Stimulated activated CD8-positive, alpha-beta memory T cell treated with anti-CD3 and anti-CD28 coated beads, Interleukin-4, amount 100 ng/mL, for 4 hours (primary cell): ENCODE measurements around the gene KIFAP3.
"Not testable (repeated sequence)": the region's sequence is repeated elsewhere in the genome, so short reads cannot be mapped to it uniquely, and the experiment has no call there.

Experiments
- DNase-seq, 2 donors: peaks; one replicate each; pipeline ENCODE4 v3.0.0-alpha.2; 2020; ENCODE audit warnings: low read depth in 2 of 2, low spot score in 1 of 2

KIFAP3 gene

DNA sequence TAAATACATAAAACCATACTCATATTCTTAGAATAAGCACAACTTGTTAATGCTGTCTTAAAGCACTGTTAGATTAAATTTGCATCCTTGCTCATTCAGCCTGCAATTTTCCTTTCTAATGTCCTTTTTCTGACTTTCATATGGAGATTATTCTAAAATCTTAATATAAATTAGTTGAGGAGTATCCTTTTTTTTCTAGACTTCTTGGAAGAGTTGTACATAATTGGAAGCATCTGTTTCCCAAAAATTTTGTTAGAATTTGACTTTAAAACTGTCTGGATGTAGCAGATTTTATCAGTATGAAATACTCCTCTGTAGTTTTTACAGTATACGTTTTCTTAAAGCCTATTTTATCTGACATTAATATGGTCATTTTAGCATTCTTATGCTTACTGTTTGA is 9.7 kb downstream of the KIFAP3 start:
- no peak for DNase-seq

DNA sequence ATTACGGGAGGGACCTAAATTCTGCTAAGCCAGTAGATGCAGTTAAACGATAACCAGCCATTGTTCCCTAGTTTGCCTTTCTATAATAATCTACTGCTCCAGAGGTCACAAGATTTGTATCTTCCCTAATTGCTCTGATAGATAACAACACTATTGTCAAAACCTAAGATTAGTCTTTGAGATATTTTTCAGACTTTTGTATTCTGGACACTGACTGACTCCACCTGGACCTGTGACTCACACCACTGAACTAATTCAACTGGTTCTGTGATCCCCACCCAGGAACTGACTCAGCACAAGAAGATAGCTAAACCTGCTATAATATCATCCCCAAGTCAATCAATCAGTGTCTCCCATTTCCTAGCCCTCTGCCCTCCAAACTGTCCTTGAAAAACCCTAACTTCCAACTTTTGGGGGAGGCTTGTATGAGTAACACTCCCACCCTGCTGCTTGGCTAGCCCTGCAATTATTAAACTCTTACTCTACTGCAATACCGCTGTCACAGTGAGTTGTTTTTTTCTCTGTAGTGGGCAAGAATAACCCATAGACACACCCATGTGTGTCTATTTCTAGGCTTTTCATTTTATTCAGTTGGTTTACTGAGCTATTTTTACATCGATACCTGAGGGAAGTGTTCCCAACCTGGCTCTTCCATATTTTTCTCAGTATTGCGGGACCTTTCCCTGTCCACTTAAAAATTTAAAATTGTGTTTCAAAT is 11.2 kb downstream of the KIFAP3 start:
- no peak for DNase-seq

DNA sequence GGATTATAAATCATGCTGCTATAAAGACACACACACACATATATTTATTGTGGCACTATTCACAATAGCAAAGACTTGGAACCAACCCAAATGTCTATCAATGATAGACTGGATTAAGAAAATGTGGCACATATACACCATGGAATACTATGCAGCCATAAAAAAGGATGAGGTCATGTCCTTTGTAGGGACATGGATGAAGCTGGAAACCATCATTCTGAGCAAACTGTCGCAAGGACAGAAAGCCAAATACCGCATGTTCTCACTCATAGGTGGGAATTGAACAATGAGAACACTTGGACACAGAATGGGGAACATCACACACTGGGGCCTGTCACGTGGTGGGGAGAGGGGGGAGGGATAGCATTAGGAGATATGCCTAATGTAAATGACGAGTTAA is 12.8 kb downstream of the KIFAP3 start:
- not testable (repeated sequence) for DNase-seq

DNA sequence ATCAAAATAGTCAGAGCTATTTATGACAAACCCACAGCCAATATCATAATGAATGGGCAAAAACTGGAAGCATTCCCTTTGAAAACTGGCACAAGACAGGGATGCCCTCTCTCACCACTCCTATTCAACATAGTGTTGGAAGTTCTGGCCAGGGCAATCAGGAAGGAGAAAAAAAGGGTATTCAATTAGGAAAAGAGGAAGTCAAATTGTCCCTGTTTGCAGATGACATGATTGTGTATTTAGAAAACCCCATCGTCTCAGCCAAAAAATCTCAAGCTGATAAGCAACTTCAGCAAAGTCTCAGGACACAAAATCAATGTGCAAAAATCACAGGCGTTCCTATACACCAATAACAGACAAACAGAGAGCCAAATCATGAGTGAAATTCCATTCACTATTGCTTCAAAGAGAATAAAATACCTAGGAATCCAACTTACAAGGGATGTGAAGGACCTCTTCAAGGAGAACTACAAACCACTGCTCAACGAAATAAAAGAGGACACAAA is 14.4 kb downstream of the KIFAP3 start:
- DNase-seq, result not testable (repeated sequence)

GRCh38 chr1:170049176-170049800 is 25.2 kb downstream of the KIFAP3 start:
- DNase-seq, result no peak

GRCh38 chr1:170048515-170048914 is 26.0 kb downstream of the KIFAP3 start:
- no peak for DNase-seq

- no peak for DNase-seq
Measured at GRCh38 chr1:170044187-170044586, 30.3 kb downstream of the KIFAP3 start.

- DNase-seq, result no peak
Measured at GRCh38 chr1:170041423-170042192, 32.9 kb downstream of the KIFAP3 start.

- no peak for DNase-seq
Measured at GRCh38 chr1:170032531-170033280, 41.8 kb downstream of the KIFAP3 start.

DNA sequence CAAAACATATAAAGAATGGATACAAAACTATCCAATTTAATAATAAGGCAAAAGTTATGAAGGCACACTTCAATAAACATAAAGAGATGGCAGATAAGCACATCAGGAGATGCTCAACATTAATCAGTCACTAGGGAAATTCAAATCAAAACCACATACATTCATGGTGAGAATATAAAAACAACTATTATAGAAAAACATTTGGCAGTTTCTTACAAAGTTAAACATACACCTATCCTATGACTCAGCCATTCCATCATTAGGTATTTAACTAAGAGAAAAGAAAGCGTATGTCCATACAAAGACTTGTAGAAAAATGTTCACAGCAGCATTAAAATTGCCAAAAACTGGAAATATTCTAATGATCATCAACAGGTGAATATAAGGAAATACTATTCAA is 44.3 kb downstream of the KIFAP3 start:
- no peak for DNase-seq

- no peak for DNase-seq
Measured at GRCh38 chr1:170027760-170028159, 46.7 kb downstream of the KIFAP3 start.

GRCh38 chr1:170020859-170021258 is 53.6 kb downstream of the KIFAP3 start:
- no peak for DNase-seq

DNA sequence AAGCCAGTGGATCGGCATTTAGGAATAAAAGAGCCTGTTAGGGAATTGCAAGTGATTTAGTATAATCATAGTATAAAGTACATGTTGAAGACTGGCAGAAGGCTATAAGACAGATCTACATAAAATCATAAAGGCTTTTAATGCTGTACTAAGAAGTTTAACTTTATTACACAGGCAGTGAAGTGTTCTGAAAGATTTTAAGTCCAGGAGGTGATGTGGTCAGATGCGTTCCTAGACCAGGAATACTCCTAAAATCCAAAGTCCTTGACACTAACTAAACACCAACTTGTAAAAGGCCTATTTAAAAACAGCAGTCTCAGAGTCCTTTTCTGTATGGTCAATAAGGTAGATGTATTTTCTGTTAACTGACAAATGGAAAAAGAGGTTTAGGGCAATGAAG is 57.0 kb downstream of the KIFAP3 start:
- DNase-seq, result no peak

DNA sequence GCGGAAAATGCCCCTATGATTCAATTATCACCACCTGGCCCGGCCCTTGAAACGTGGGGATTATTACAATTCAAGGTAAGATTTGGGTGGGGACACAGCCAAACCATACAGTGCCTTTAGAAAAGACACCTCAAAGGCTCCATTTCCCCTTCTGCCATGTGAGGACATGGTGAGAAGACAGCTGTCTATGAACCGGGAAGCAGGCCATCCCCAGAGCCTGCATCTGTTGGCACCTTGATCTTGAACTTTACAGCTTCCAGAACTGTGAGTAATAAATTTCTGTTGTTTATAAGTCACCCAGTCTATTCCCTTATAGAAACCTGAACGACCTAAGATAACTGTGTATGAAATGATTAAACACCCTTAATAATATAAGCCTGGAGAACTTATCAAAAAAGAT is 61.6 kb downstream of the KIFAP3 start:
- no peak for DNase-seq

DNA sequence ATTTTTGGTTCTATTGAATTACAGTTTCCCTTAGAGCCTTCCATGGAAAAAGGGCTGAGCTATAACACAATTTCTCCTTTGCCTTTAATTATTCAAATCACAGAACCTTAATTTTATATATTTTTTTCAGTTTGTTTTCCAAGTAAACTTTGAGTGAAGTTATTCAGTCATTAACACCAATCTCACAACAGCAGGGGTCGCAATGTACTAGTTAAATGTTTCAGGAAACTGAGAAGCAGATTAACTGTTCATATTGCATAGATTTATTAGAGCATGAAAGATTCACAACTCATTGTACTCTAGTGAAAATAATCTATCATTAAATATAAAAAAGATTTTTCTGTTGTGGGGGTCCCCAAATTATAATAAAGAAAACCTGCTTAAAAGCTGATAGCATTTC is 64.1 kb downstream of the KIFAP3 start:
- DNase-seq, result no peak

DNA sequence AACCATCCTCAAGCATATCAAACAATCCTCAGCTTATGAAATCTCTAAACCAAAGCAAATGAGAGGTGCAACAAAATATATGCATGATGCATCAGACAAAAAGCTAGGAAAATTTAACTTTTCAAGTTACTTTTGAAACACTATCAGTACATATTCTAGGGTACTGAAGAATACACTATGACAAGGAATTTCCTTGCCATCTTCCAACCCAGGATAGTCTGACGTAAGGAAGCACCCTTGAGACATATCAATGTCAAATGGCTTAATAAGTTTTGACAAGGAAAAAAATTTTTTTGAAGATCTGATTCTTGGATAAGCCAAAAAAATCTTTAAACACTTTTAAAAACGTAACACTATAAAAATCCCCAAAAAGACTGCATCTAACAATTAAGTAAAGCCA is 64.9 kb downstream of the KIFAP3 start:
- DNase-seq, result no peak

DNA sequence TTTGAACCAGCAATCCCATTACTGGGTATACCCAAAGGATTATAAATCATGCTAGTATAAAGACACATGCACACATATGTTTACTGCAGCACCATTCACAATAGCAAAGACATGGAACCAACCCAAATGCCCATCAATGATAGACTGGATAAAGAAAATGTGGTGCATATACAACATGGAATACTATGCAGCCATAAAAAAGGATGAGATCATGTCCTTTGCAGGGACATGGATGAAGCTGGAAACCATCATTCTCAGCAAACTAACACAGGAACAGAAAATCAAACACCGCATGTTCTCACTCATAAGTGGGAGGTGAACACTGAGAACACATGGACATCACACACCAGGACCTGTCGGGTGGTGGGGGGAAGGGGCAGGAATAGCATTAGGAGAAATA is 65.8 kb downstream of the KIFAP3 start:
- not testable (repeated sequence) for DNase-seq

DNA sequence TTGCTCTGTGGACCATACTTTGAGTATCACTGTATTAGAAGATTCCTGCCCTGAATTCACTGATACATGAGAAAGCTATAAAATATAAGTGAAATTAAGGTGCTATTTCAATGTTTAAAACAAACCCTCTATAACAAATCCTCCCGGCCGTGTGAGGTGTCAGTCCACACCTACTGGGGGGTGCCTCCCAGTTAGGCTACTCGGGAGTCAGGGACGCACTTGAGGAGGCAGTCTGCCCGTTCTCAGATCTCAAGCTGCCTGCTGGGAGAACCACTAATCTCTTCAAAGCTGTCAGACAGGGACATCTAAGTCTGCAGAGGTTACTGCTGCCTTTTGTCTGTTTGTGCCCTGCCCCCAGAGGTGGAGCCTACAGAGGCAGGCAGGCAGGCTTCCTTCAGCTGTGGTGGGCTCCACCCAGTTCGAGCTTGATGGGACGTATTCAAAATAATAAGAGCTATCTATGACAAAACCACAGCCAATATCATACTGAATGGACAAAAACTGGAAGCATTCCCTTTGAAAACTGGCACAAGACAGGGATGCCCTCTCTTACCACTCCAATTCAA is 71.1 kb downstream of the KIFAP3 start:
- not testable (repeated sequence) for DNase-seq

- DNase-seq, result no peak
Measured at GRCh38 chr1:170001266-170001665, 73.2 kb downstream of the KIFAP3 start.

- DNase-seq, result no peak
Measured at GRCh38 chr1:169999761-170000160, 74.7 kb downstream of the KIFAP3 start.

DNA sequence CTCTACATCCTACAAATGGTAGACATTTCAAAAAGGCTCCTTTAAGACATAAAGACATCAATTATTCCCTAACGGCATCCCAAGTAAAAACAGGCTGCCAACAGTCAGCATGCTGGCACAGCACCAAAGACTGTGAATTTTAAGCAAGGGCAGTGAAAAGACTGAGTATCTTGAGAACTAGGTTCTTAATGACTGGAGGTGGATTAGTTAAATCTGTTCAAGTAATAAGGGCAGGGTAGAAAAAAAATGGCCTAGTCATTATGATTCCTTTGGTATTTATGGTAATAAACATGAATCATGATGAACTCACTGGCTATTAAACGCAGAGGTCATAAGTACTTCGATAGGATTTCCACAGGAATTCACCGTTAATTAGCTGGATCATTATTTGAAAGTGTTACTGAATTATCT is 75.2 kb downstream of the KIFAP3 start:
- DNase-seq, result no peak
